Jurkat, Clone E6-1 (cell line): Measurements from ENCODE around the gene PTOV1. TPM values are rescaled to one million over a fixed set of nuclear protein-coding genes. Genes with fewer than 3 reads are reported as not detected.

ENCODE experiments used
- DNase-seq: peaks from one replicate; pipeline ENCODE4 v3.0.0-alpha.2; 2011; ENCODE audit warnings: low read depth, low spot score
- H3K4me3 ChIP-seq: 2 replicates; pipeline ENCODE4 v1.5.1; 2011; ENCODE audit warnings: mild to moderate bottlenecking, low read length, control low read depth, moderate library complexity
- polyA plus RNA-seq: library from polyadenylated mRNA; unstranded; fragments of >200 nt; gene quantifications from one replicate; pipeline ENCODE4 v1.2.1, GENCODE V29; 2012; ENCODE audit warnings: missing spikeins; ENCODE audit not compliant: insufficient read length, insufficient read depth

PTOV1 gene
- polyA plus RNA-seq = 232 TPM

GRCh38 chr19:49850487-49851342, at the start of gene PTOV1:
PTOV1 (plus strand) TSS chr19:49851159.
- H3K4me3 ChIP-seq = peak within 1 kb of the TSS; percentile 79
- peak; percentile 87 for DNase-seq

DNA sequence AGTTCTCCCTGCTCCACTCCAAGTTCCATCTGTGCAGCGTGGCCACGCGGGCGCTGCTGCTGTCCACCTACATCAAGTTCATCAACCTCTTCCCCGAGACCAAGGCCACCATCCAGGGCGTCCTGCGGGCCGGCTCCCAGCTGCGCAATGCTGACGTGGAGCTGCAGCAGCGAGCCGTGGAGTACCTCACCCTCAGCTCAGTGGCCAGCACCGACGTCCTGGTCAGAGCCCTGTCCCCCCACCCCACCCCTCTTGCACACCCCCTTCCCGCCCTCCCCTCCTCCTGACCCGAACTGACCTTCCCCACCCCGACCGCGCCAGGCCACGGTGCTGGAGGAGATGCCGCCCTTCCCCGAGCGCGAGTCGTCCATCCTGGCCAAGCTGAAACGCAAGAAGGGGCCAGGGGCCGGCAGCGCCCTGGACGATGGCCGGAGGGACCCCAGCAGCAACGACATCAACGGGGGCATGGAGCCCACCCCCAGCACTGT, 49.5 kb upstream of the PTOV1 start:
- no peak overlapping the region for H3K4me3 ChIP-seq
- no peak for DNase-seq

- no peak overlapping the region for H3K4me3 ChIP-seq
Measured at GRCh38 chr19:49801966-49802661, 48.8 kb upstream of the PTOV1 start.

DNA sequence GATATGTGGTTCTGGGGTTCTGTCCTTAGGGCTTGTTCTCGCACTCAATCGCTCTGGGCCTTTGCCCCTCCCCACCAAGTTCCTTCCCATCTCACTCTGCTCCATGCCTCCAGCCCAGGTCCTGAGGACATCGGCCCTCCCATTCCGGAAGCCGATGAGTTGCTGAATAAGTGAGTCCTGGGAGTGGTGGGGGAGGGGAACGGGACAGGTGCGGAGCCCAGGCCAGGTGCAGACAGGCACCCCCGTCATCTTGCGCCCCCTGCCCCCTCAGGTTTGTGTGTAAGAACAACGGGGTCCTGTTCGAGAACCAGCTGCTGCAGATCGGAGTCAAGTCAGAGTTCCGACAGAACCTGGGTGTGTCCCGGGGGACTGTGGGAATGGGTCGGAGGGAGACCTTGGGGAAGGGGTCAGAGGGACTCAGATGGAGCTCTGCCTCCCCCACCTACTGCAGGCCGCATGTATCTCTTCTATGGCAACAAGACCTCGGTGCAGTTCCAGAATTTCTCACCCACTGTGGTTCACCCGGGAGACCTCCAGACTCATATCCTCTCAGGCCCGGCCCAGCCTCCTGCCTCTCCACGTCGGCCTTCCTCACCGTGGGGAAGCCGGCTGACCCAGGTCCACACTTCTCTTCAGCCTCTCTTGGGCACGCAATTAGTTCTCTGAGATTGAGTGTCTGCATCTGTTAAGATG, 48.0 kb upstream of the PTOV1 start:
- no peak for DNase-seq
- H3K4me3 ChIP-seq = no peak overlapping the region

More at GRCh38 chr19:49801966-49802661, 48.8 kb upstream of the PTOV1 start:
- DNase-seq = no peak

- H3K4me3 ChIP-seq = no peak overlapping the region
- DNase-seq = no peak
Measured at GRCh38 chr19:49803529-49803856, 47.5 kb upstream of the PTOV1 start.

- DNase-seq = no peak
- H3K4me3 ChIP-seq = no peak overlapping the region
Measured at GRCh38 chr19:49805822-49806619, 44.9 kb upstream of the PTOV1 start.

- no peak for DNase-seq
Measured at GRCh38 chr19:49806620-49806959, 44.4 kb upstream of the PTOV1 start.

DNA sequence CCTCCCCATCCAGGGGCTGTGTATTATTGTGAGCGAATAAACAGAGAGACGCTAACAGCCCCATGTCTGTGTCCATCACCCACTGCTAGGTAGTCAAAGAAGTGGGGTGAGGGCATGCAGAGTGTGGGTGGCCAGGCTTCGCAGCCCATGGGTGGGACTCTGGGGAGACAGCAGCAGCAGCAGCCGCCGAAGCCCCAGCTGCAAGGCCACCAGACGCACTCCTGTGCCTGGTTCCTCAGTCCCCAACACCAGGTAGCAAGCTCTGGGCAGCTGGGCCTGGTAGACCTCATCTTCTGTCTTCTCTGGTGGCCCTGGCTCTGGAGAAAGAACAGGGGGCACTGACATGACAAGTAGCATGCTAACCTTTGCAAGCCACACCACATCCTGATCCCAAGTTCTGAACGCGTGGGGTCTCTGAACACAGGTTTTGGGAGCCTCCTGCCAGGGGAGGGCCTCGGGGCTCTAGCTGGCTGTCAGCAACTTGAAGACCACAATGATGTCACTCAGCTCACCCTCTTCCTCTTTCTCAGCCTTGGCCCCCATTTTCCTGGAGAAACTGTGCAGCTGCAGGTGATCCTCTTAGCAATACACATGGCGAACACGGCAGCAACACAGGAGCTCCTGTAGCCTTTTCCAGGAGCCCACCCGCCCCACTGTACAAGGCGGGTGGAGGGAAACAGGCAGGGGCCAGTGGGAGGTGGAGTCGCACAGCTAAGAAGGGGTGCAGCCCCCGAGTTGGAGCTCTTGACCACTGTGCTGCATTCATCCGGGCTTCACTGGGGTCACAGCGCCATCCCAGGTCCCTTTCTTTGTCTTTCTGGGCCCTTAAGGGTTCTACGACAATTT, 43.7 kb upstream of the PTOV1 start:
- no peak overlapping the region for H3K4me3 ChIP-seq
- no peak for DNase-seq

More at GRCh38 chr19:49806620-49806959, 44.4 kb upstream of the PTOV1 start:
- H3K4me3 ChIP-seq = no peak overlapping the region

DNA sequence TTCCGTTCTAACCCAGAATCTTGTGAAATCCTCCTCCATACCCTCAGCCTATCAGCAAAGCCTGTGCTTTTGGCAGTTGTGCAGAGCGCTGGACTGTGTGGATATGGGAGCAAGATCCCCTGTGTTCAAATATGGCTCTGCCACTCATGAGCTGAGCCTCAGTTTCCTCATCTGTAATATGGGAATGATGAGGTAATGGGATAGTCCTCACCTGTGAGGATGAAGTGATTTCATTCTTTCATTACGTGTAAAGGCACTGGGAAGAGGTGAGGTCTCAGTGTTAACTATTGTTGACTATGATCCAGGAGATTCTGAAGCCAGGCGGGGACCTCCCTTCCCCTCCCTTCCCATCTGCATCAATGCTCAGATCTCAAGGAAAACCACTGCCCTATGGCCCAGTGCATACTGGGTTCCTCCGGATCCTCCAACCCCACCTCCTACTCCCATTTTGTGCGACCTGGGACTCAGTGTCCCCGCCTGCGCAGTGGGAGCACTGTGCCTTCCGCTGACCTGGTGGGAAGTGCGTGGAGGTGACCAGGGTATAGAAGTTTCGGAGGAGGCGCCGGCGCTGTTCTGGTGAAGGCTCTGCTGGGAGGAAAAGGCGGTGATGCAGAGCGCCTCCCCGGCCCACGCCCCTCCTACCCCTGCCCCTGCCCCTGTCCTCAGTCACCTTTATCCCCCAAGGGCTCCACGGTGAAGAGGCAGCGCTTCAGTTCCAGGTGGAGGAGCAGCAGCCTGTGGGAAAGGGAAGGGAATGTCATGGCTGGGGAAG, 42.9 kb upstream of the PTOV1 start:
- H3K4me3 ChIP-seq = no peak overlapping the region
- no peak for DNase-seq

DNA sequence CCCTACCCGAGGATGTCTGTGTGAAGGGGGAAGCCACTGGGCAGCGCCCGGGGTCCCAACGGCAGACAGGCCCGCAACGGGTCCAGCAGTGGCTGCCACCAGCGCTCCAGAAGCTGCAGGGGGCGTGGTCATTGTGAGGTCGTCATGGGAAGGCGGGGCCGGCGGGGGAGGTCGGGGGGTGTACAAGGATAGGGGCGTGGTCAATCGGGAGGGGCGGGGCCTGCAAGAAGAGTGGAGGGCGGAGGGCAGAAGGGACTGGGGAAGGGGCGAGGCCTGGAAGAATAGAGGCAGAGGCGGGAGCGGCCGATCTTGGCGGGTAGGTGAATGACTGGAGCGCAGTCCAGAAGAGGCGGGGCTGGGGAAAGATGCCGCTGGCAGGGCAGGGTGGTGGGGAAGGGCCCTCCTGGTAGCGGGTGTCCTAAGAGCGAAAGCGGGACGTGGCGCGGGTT, 42.2 kb upstream of the PTOV1 start:
- H3K4me3 ChIP-seq = no peak overlapping the region
- DNase-seq = no peak

- no peak for DNase-seq
- H3K4me3 ChIP-seq = no peak overlapping the region
Measured at GRCh38 chr19:49809160-49809940, 41.6 kb upstream of the PTOV1 start.

GRCh38 chr19:49809941-49810389, 41.0 kb upstream of the PTOV1 start:
- no peak overlapping the region for H3K4me3 ChIP-seq
- no peak for DNase-seq

GRCh38 chr19:49811328-49811727, 39.6 kb upstream of the PTOV1 start:
- DNase-seq = no peak
- H3K4me3 ChIP-seq = no peak overlapping the region

DNA sequence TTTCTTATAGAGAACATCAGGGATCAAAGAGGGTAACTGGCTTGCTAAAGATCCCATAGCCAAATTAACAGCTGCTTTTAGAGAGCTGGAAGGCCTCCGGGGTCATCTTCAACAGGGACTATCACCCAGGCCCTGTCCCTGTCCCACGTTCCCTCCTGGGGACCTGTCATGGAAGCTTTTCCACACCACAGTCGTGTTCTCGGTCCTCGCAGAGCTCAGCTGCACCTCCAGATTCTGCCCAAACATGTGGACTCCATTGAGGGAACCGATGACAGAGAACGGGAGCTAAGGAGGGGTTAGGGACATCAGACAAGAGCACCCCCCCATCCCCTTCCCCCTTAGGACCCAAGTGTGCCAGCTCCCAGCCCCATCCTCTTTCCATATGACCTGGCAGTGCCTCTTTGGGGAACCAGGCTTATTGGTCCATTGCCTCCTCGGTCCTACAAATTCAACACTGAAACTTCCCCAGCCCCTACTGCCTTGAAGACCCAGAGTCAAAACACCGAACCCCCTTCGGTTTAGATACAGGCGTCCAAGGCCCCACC, 38.4 kb upstream of the PTOV1 start:
- no peak for DNase-seq

GRCh38 chr19:49812997-49813861, 37.7 kb upstream of the PTOV1 start, which contains the start of gene FUZ:
FUZ (minus strand) TSS chr19:49813292; CDS start chr19:49813106, 186 bp downstream.
- H3K4me3 ChIP-seq = peak within 1 kb of the TSS; percentile 89
- peak; percentile 98 for DNase-seq

More for the DNA sequence above, 38.4 kb upstream of the PTOV1 start:
- H3K4me3 ChIP-seq = peak overlapping the region; percentile 89
